Breast epithelium (tissue), 3 donors: ENCODE results near the gene CPNE5.

Experiments
- CTCF ChIP-seq, 3 donors: fragments of 450-650 bp; IDR thresholded peaks; one replicate each; pipeline ENCODE4 v1.5.1; 2016 to 2017; ENCODE audit warnings: antibody characterized with exemption in 3 of 3, mild to moderate bottlenecking in 3 of 3, moderate library complexity in 3 of 3
- POLR2A ChIP-seq: fragments of 450-650 bp; IDR thresholded peaks from one replicate; pipeline ENCODE4 v1.6.1; 2016; ENCODE audit warnings: antibody characterized with exemption, mild to moderate bottlenecking, moderate library complexity
- POLR2AphosphoS5 ChIP-seq, 3 donors: sonication (generic); formaldehyde crosslinking; IDR thresholded peaks; one replicate each; pipeline ENCODE4 v1.6.1; 2017; ENCODE audit warnings: antibody characterized with exemption in 3 of 3

- TF ChIP-seq POLR2A (no peak), POLR2AphosphoS5 (IDR thresholded peaks at IDR 0.05) (peak in 1 of 3 donors; percentile 21), CTCF (IDR thresholded peaks at IDR 0.05) (no peak)
Observed at GRCh38 chr6:36848658-36849441, 9.6 kb upstream of the CPNE5 start.
